Spleen (tissue), 11 donors: Measurements from ENCODE around the gene TMEM214. TPM values are rescaled to one million over a fixed set of nuclear protein-coding genes. Genes with fewer than 3 reads are reported as not detected.

Experiments used
- DNase-seq: peaks from one replicate; pipeline ENCODE4 v3.0.0-alpha.2; 2020
- H3K27ac ChIP-seq, 8 donors: fragments of 200-600 bp; sonication (generic) in 7 of 8; 1 replicate in 4 of 8; 2 replicates in 4 of 8; pipeline versions ENCODE4 v1.5.0 to v1.8.0; 2016 to 2021; ENCODE audit warnings: inconsistent platforms in 4 of 8, mild to moderate bottlenecking in 4 of 8, moderate library complexity in 1 of 8
- H3K27me3 ChIP-seq, 7 donors: fragments of 200-600 bp; sonication (generic) in 6 of 7; replicated peaks in 1 of 7; 1 replicate in 4 of 7; 2 replicates in 3 of 7; pipeline versions ENCODE4 v1.5.0 to v1.8.0; 2016 to 2021; ENCODE audit warnings: inconsistent platforms in 3 of 7, mild to moderate bottlenecking in 1 of 7
- H3K36me3 ChIP-seq, 6 donors: fragments of 200-600 bp; sonication (generic) in 5 of 6; 1 replicate in 4 of 6; 2 replicates in 2 of 6; pipeline versions ENCODE4 v1.5.0 to v1.8.0; 2016 to 2021; ENCODE audit warnings: inconsistent platforms in 2 of 6
- H3K4me1 ChIP-seq, 6 donors: fragments of 200-600 bp; sonication (generic) in 5 of 6; 1 replicate in 3 of 6; 2 replicates in 3 of 6; pipeline versions ENCODE4 v1.5.0 to v1.8.0; 2016 to 2021; ENCODE audit warnings: inconsistent platforms in 3 of 6
- H3K4me3 ChIP-seq, 8 donors: fragments of 200-600 bp; sonication (generic) in 7 of 8; 1 replicate in 4 of 8; 2 replicates in 4 of 8; pipeline versions ENCODE4 v1.5.0 to v1.8.0; 2016 to 2021; ENCODE audit warnings: inconsistent platforms in 4 of 8, mild to moderate bottlenecking in 4 of 8, moderate library complexity in 2 of 8
- H3K9me3 ChIP-seq, 8 donors: fragments of 200-600 bp; sonication (generic) in 7 of 8; 1 replicate in 4 of 8; 2 replicates in 4 of 8; pipeline versions ENCODE4 v1.5.0 to v1.8.0; 2016 to 2021; ENCODE audit warnings: inconsistent platforms in 4 of 8
- POLR2A ChIP-seq, 3 donors: fragments of 450-650 bp; IDR thresholded peaks; one replicate each; pipeline ENCODE4 v1.5.1; 2017; ENCODE audit warnings: antibody characterized with exemption in 3 of 3, mild to moderate bottlenecking in 1 of 3
- POLR2AphosphoS5 ChIP-seq, 3 donors: sonication (generic); formaldehyde crosslinking; IDR thresholded peaks; one replicate each; pipeline ENCODE4 v1.5.1; 2017; ENCODE audit warnings: antibody characterized with exemption in 3 of 3
- WGBS, 5 donors: extraction: QIAGEN DNeasy Blood & Tissue Kit in 3 of 5; methylation state at CpG; one replicate each; pipeline versions ENCODE4 v1.1.5 to v1.1.7; 2013 to 2018; 5-methylcytosine and 5-hydroxymethylcytosine counted together
- intact Hi-C: fragments of 100-400 bp; cut with DNase I; formaldehyde crosslinking; loops from one replicate; pipeline ENCODE4 v1.15.0; 2023; ENCODE audit warnings: low total_unique reads
- polyA plus RNA-seq, 3 donors: library from polyadenylated mRNA; stranded (reverse); fragments of 200-250 nt; gene quantifications; one replicate each; pipeline ENCODE4 v1.2.1, GENCODE V29; 2013
- total RNA-seq, 7 donors: library from RNA; depleted of rRNA in 3 of 7; stranded (reverse); fragments of >200 nt in 3 of 7; fragmentation: NEBNext Ultra II Directional in 4 of 7; extraction: Animal tissue kit (Norgen Biotek cat#: 25700) in 4 of 7; gene quantifications; one replicate each; pipeline versions ENCODE4 v1.1.0 to v1.2.1, GENCODE V29; 2016 to 2021
- TF ChIP-seq, protein P1 (sequence below), 11 experiments: fragments of 200-600 bp in 7 of 11; fragments of 450-650 bp in 4 of 11; sonication (generic) in 4 of 11; IDR thresholded peaks in 8 of 11; conservative IDR thresholded peaks in 3 of 11; 1 replicate in 7 of 11; 2 replicates in 4 of 11; pipeline versions ENCODE4 v1.4.0 to v1.8.0; 2016 to 2021; ENCODE audit warnings: antibody characterized with exemption in 11 of 11, inconsistent platforms in 4 of 11, mild to moderate bottlenecking in 1 of 11
- donor health status: healthy with polysubstance abuse.
- donor health status: DM: no; HTN: no; CAD: no; lungs with moderate emphysema.
- donor health status: DM: no; HTN: no; CAD: no.
- donor health status: Bipolar disorder and iron deficiency.
- donor health status: healthy.
- donor health status: DM: no; HTN: no; CAD: no.
- donor health status: DM: yes; HTN: yes; CAD: no.

TMEM214 gene
- total and polyA plus RNA-seq, 10 donors, result 22.3 to 93.1 (median 68.8) TPM

DNA sequence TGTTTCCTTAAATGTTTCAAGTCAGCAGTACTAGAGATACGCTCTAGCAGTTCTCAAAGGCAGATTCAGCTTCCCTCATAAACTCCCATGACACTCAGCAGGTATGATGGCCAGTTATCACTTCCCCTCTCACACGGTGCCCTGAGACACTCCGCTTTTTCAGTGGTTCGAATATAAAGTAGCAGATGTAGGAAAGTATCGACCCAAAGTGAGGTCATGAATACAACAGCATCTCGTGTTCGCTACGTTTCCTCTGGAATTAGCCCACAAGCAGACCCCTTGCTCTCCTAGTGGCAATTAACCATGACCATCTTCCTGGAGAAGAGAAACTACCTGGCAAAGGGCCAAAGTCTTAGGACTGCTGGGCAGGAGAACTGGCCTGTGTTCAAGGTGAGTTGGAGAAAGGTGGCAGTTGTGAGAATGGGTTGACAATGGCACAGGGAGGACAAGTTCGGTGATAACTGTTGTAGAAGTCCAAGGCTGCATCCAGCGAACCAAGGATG is 9.4 kb downstream of the TMEM214 start:
- Histone ChIP-seq H3K27me3 (no peaks in the 10 kb centered on the region), H3K27ac (peak overlapping the region; percentile 10 to 80 (median 74)), H3K36me3 (peaks cover under 1 to 64% (median 42%) of the 10 kb centered on the region in 6 donors), H3K4me3 (peak overlapping the region in 1 of 8 donors; percentile 25), H3K4me1 (peaks cover 0 to 34% (median 24%) of the 10 kb centered on the region in 6 donors), H3K9me3 (no peaks in the 10 kb centered on the region)
- TF ChIP-seq POLR2A (IDR thresholded peaks at IDR 0.05) (no peak), POLR2AphosphoS5 (IDR thresholded peaks at IDR 0.05) (peak in 2 of 3 donors; percentile 16 to 66)
- peak; percentile 64 for DNase-seq
- intact Hi-C loops, result no loop called here
- WGBS, 5 donors, result 52 to 71% (median 63%) methylated on average over 10 of the region's 10 CpGs

DNA sequence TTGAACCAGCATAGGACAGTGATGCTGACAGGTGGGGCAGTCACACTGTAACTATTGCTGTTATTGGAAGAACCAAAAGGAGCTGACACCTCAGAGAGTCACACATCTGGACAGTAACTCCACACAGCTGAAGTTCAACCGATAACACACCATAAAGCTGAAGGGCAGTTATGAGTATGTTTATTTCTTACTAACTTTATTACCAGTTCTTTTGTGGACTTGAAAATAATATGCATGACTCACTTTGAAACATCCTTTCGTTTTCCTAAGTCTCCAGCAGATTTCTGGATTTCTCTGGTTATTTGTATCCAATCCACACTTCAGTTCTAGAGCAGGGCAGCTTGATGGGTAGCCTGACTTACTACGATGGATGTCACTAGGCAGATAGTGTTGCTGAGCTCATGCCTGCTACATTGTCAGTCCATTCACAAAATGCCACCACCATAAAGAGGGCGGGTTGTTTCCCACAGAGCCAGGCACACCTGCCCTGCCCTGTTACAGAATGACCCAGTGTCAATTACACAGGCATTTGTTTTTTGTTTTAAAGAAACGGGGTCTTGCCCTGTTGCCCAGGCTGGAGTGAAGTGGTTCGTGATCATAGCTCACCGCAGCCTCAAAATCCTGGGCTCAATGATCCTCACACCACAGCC is 10.3 kb downstream of the TMEM214 start:
- H3K27ac ChIP-seq, result peak overlapping the region in 7 of 8 donors; percentile 65 to 80 (median 75)
- intact Hi-C loops, result no loop called here
- H3K9me3 ChIP-seq, result no peaks in the 10 kb centered on the region
- no peak overlapping the region for H3K4me3 ChIP-seq
- TF ChIP-seq POLR2AphosphoS5 (IDR thresholded peaks at IDR 0.05) (peak in 1 of 3 donors; percentile 13), POLR2A (IDR thresholded peaks at IDR 0.05) (no peak)
- TF ChIP-seq, protein P1, sequence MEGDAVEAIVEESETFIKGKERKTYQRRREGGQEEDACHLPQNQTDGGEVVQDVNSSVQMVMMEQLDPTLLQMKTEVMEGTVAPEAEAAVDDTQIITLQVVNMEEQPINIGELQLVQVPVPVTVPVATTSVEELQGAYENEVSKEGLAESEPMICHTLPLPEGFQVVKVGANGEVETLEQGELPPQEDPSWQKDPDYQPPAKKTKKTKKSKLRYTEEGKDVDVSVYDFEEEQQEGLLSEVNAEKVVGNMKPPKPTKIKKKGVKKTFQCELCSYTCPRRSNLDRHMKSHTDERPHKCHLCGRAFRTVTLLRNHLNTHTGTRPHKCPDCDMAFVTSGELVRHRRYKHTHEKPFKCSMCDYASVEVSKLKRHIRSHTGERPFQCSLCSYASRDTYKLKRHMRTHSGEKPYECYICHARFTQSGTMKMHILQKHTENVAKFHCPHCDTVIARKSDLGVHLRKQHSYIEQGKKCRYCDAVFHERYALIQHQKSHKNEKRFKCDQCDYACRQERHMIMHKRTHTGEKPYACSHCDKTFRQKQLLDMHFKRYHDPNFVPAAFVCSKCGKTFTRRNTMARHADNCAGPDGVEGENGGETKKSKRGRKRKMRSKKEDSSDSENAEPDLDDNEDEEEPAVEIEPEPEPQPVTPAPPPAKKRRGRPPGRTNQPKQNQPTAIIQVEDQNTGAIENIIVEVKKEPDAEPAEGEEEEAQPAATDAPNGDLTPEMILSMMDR (IDR thresholded peaks at IDR 0.05 in 8 of 11, conservative IDR thresholded peaks at IDR 0.05 in 3 of 11), result no peak
- H3K27me3 ChIP-seq, result no peaks in the 10 kb centered on the region
- peaks cover 0 to 34% (median 24%) of the 10 kb centered on the region in 6 donors for H3K4me1 ChIP-seq
- 89 to 95% (median 91%) methylated on average over 7 of the region's 7 CpGs for WGBS, 5 donors
- peak; percentile 19 for DNase-seq
- H3K36me3 ChIP-seq, result peaks cover 0 to 55% (median 33%) of the 10 kb centered on the region in 6 donors

- peak in 1 of 3 donors; percentile 71 for TF ChIP-seq POLR2AphosphoS5 (IDR thresholded peaks at IDR 0.05)
- TF ChIP-seq, protein P1 (IDR thresholded peaks at IDR 0.05 in 8 of 11, conservative IDR thresholded peaks at IDR 0.05 in 3 of 11), result no peak
- no peak for TF ChIP-seq POLR2A (IDR thresholded peaks at IDR 0.05)
- WGBS, 5 donors, result 10 to 22% (median 13%) methylated on average over 29 to 52 of the region's 52 CpGs
- Histone ChIP-seq H3K36me3 (peaks cover 0 to 15% (median 6%) of the 10 kb centered on the region in 6 donors), H3K9me3 (no peaks in the 10 kb centered on the region), H3K27ac (peak overlapping the region; percentile 76 to 96 (median 93)), H3K4me3 (peak overlapping the region; percentile 81 to 99 (median 86)), H3K4me1 (peaks cover 10 to 35% (median 22%) of the 10 kb centered on the region in 6 donors), H3K27me3 (no peaks in the 10 kb centered on the region)
- peak; percentile 91 for DNase-seq
- intact Hi-C loops, result no loop called here
Observed at GRCh38 chr2:27049422-27050280, 16.9 kb downstream of the TMEM214 start.

- H3K4me1 ChIP-seq, result peaks cover 10 to 35% (median 22%) of the 10 kb centered on the region in 6 donors
- no peaks in the 10 kb centered on the region for H3K9me3 ChIP-seq
- peak overlapping the region; percentile 76 to 96 (median 93) for H3K27ac ChIP-seq
- H3K4me3 ChIP-seq, result peak overlapping the region; percentile 81 to 99 (median 86)
- TF ChIP-seq, protein P1 (IDR thresholded peaks at IDR 0.05 in 8 of 11, conservative IDR thresholded peaks at IDR 0.05 in 3 of 11), result peak; percentile 13 to 66 (median 50)
- TF ChIP-seq POLR2A (IDR thresholded peaks at IDR 0.05), result peak in 1 of 3 donors; percentile 71
- peak; percentile 5 to 69 (median 64) for TF ChIP-seq POLR2AphosphoS5 (IDR thresholded peaks at IDR 0.05)
- H3K27me3 ChIP-seq, result no peaks in the 10 kb centered on the region
- WGBS, 5 donors, result 0 to 1% (median 0%) methylated on average over 23 to 48 of the region's 48 CpGs
- peaks cover under 1 to 23% (median 13%) of the 10 kb centered on the region in 6 donors for H3K36me3 ChIP-seq
- intact Hi-C loops, result no loop called here
- peak; percentile 93 for DNase-seq
Observed at GRCh38 chr2:27050281-27050995, 17.7 kb downstream of the TMEM214 start.
